ENCODE measurements around the gene MAPKAP1. TPM values are rescaled to one million over a fixed set of nuclear protein-coding genes. Genes with fewer than 3 reads are reported as not detected.

MAPKAP1 gene
- total and polyA plus RNA-seq, 2 of the 13 experiments (the other 11 are each of a cell fraction or from before 2014, with no cell fraction given): 45.0 to 64.3 TPM

DNA sequence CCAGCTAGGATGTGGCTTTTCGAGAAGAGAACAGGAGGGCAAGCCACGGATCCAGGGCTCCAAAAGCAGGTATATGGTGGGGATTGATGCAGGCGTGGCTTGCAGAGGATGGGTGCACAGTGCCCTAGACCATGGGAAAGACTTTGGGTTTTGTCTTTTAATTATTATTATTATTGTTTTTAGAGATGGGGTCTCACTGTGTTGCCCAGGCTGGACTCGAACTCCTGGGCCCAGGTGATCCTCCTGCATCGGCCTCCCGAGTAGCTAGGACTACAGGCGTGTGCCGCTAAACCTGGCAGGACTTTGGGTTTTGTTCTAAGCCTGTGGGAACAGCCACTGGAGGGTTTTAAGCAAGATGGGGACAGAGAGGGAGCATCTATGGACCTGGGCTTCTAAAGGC, 293.4 kb downstream of the MAPKAP1 start:
- no peak for TF ChIP-seq ZMYM3 (CRISPR knock-in tag; IDR thresholded peaks at IDR 0.05)
- TF ChIP-seq, protein P1, sequence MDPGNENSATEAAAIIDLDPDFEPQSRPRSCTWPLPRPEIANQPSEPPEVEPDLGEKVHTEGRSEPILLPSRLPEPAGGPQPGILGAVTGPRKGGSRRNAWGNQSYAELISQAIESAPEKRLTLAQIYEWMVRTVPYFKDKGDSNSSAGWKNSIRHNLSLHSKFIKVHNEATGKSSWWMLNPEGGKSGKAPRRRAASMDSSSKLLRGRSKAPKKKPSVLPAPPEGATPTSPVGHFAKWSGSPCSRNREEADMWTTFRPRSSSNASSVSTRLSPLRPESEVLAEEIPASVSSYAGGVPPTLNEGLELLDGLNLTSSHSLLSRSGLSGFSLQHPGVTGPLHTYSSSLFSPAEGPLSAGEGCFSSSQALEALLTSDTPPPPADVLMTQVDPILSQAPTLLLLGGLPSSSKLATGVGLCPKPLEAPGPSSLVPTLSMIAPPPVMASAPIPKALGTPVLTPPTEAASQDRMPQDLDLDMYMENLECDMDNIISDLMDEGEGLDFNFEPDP (CRISPR knock-in tag; conservative IDR thresholded peaks at IDR 0.05): no peak
- no peak for TF ChIP-seq ZMYM4 (CRISPR knock-in tag; IDR thresholded peaks at IDR 0.05)
- TF ChIP-seq KMT2B (CRISPR knock-in tag; IDR thresholded peaks at IDR 0.05): no peak
- TF ChIP-seq SNAI1 (CRISPR knock-in tag; IDR thresholded peaks at IDR 0.05; ENCODE audit: borderline replicate concordance): no peak
- no peak for TF ChIP-seq ZFP36L1 (CRISPR knock-in tag; IDR thresholded peaks at IDR 0.05)
- no peak for TF ChIP-seq ZNF562 (CRISPR knock-in tag; IDR thresholded peaks at IDR 0.05; ENCODE audit: borderline replicate concordance)
- TF ChIP-seq ZFP36 (IDR thresholded peaks at IDR 0.05; ENCODE audit: borderline replicate concordance, low read depth, low read length, partially characterized antibody): no peak
- no peak for TF ChIP-seq NCOA5 (CRISPR knock-in tag; IDR thresholded peaks at IDR 0.05)
- TF ChIP-seq ZNF441 (CRISPR knock-in tag; IDR thresholded peaks at IDR 0.05; ENCODE audit: borderline replicate concordance): no peak
- TF ChIP-seq ZNF205 (CRISPR knock-in tag; IDR thresholded peaks at IDR 0.05): no peak
- TF ChIP-seq, protein P2, sequence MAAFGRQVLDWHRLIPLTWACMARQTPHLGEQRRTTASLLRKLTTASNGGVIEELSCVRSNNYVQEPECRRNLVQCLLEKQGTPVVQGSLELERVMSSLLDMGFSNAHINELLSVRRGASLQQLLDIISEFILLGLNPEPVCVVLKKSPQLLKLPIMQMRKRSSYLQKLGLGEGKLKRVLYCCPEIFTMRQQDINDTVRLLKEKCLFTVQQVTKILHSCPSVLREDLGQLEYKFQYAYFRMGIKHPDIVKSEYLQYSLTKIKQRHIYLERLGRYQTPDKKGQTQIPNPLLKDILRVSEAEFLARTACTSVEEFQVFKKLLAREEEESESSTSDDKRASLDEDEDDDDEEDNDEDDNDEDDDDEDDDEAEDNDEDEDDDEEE (CRISPR knock-in tag; IDR thresholded peaks at IDR 0.05): no peak
- no peak for TF ChIP-seq ZNF577 (CRISPR knock-in tag; IDR thresholded peaks at IDR 0.05; ENCODE audit: borderline replicate concordance, low read depth)
- TF ChIP-seq ZNF570 (CRISPR knock-in tag; IDR thresholded peaks at IDR 0.05; ENCODE audit: borderline replicate concordance): no peak
- H3K4me1 ChIP-seq (ENCODE audit: insufficient read depth, low read length): peaks cover 31% of the 10 kb centered on the region
- CTCF ChIA-PET (ENCODE audit: low intra/inter-chr PET ratio, low total read pairs): no interaction called here

More for the DNA sequence above, 293.4 kb downstream of the MAPKAP1 start:
- Histone ChIP-seq H2AFZ (ENCODE audit: low read length) (no peak overlapping the region), H3K4me2 (ENCODE audit: low read depth, low read length) (no peak overlapping the region), H3K27ac (ENCODE audit: extremely low read length, insufficient read depth, low read length) (no peak overlapping the region), H3K27me3 (ENCODE audit: control insufficient read depth in 1 of 2, insufficient read depth in 2 of 2, low read length in 2 of 2) (peaks cover 0 to 5% of the 10 kb centered on the region in 2 experiments; a peak in 1 of 5 replicates), H3K36me3 (replicated peaks in 1 of 2; ENCODE audit: control insufficient read depth in 1 of 2, insufficient read depth in 2 of 2, low read length in 2 of 2) (no peaks in the 10 kb centered on the region), H3K79me2 (ENCODE audit: insufficient read depth, low read length) (no peaks in the 10 kb centered on the region), H3K9ac (ENCODE audit: insufficient read depth, low read depth, low read length) (no peak overlapping the region), H3K9me3 (ENCODE audit: low read length) (no peaks in the 10 kb centered on the region), H4K20me1 (ENCODE audit: insufficient read depth, low read length) (no peaks in the 10 kb centered on the region), H3K4me3 (replicated peaks in 1 of 3; ENCODE audit: insufficient read depth in 1 of 3, low read depth in 2 of 3, low read length in 3 of 3) (no peak overlapping the region)
- in situ Hi-C loops (cut with HindIII; ENCODE audit: extremely low pct_ligation_motif_present, low pct_unique_long_range_greater_than_20kb) (no loop called here), intact Hi-C loops (cut with micrococcal nuclease; ENCODE audit: unreplicated experiment) (no loop called here)
- no peak for DNase-seq (ENCODE audit: low spot score)
- BruUV-seq (replicated peaks): no TSS peak
- no peak for FAIRE-seq
- WGBS (ENCODE audit: low lambda C conversion rate): 76% methylated on average over 8 of the region's 8 CpGs
- POLR2A ChIA-PET: no interaction called here
- ATAC-seq: no peak

Measured in HepG2 (cell line).